Right atrium auricular region (tissue), 2 donors: ENCODE data around the gene SYNM. TPM values are rescaled to one million over a fixed set of nuclear protein-coding genes. Genes with fewer than 3 reads are reported as not detected.

ENCODE experiments used
- DNase-seq: peaks from one replicate; pipeline ENCODE4 v3.0.0-alpha.2; 2019; ENCODE audit warnings: low spot score
- H3K27ac ChIP-seq, 2 donors: fragments of 200-600 bp; sonication (generic); 1 replicate in 1 of 2; 2 replicates in 1 of 2; pipeline ENCODE4 v1.5.1; 2016 to 2019
- H3K27me3 ChIP-seq, 2 donors: fragments of 200-600 bp; sonication (generic); one replicate each; pipeline versions ENCODE4 v1.5.1 to v1.6.0; 2017 to 2019
- H3K36me3 ChIP-seq: fragments of 200-600 bp; sonication (generic); one replicate; pipeline ENCODE4 v1.5.1; 2016
- H3K4me1 ChIP-seq, 2 donors: fragments of 200-600 bp; sonication (generic); one replicate each; pipeline versions ENCODE4 v1.5.1 to v1.6.0; 2017 to 2019
- H3K4me3 ChIP-seq, 2 donors: fragments of 200-600 bp; sonication (generic); 1 replicate in 1 of 2; 2 replicates in 1 of 2; pipeline ENCODE4 v1.5.1; 2017 to 2019; ENCODE audit warnings: mild to moderate bottlenecking in 1 of 2, moderate library complexity in 1 of 2
- H3K9me3 ChIP-seq, 2 donors: fragments of 200-600 bp; sonication (generic); one replicate each; pipeline ENCODE4 v1.5.1; 2019
- CTCF ChIP-seq, 2 donors: fragments of 200-600 bp; sonication (generic); IDR thresholded peaks; one replicate each; pipeline ENCODE4 v1.5.1; 2019; ENCODE audit warnings: antibody characterized with exemption in 2 of 2
- total RNA-seq, 2 donors: library from RNA; depleted of rRNA; stranded (reverse); fragments of >200 nt; gene quantifications; one replicate each; pipeline ENCODE4 v1.1.0, GENCODE V29; 2016

SYNM gene
- total RNA-seq, 2 donors from 2014 or later = 211 to 258 TPM

GRCh38 chr15:99126930-99127329 lies 22.1 kb downstream of the SYNM start:
- H3K4me3 ChIP-seq = no peak overlapping the region
- H3K27me3 ChIP-seq = no peaks in the 10 kb centered on the region
- no peaks in the 10 kb centered on the region for H3K9me3 ChIP-seq
- peaks cover 64% of the 10 kb centered on the region for H3K36me3 ChIP-seq
- H3K4me1 ChIP-seq = peaks cover 0 to 45% of the 10 kb centered on the region in 2 donors
- peak overlapping the region; percentile 87 to 93 for H3K27ac ChIP-seq
- no peak for DNase-seq
- TF ChIP-seq CTCF (IDR thresholded peaks at IDR 0.05) = no peak

DNA sequence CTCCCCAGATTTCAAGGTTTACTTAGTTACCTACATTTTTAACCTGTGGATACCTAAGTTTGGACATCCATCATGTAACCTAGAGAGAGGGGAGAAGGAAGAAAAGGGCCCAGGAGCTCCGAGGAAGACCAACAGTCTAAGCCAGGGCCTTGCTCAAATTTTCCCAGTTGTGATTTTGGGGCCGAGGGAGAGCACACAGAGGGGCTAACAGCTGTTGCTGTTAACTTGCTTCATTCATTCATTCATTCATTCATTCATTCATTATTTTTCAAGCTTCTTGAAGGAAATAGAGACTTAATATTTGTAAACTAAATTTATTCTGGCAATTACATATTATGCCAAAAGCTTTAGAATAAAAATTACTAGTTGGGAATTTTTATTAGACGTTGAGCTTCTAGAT lies 22.9 kb downstream of the SYNM start:
- Histone ChIP-seq H3K4me3 (no peak overlapping the region), H3K27ac (no peak overlapping the region), H3K36me3 (peaks cover 72% of the 10 kb centered on the region), H3K9me3 (no peaks in the 10 kb centered on the region), H3K27me3 (no peaks in the 10 kb centered on the region), H3K4me1 (peaks cover 0 to 39% of the 10 kb centered on the region in 2 donors)
- no peak for TF ChIP-seq CTCF (IDR thresholded peaks at IDR 0.05)
- no peak for DNase-seq

- H3K27ac ChIP-seq = no peak overlapping the region
- H3K36me3 ChIP-seq = peaks cover 79% of the 10 kb centered on the region
Observed at GRCh38 chr15:99128411-99128810, 23.5 kb downstream of the SYNM start.

GRCh38 chr15:99129644-99130043 lies 24.8 kb downstream of the SYNM start:
- no peak for TF ChIP-seq CTCF (IDR thresholded peaks at IDR 0.05)
- DNase-seq = no peak
- Histone ChIP-seq H3K27ac (no peak overlapping the region), H3K4me1 (peaks cover 0 to 36% of the 10 kb centered on the region in 2 donors), H3K9me3 (no peaks in the 10 kb centered on the region), H3K27me3 (no peaks in the 10 kb centered on the region), H3K36me3 (peaks cover 91% of the 10 kb centered on the region), H3K4me3 (no peak overlapping the region)

More at GRCh38 chr15:99128411-99128810, 23.5 kb downstream of the SYNM start:
- TF ChIP-seq CTCF (IDR thresholded peaks at IDR 0.05) = no peak
- Histone ChIP-seq H3K4me3 (no peak overlapping the region), H3K4me1 (peaks cover 0 to 37% of the 10 kb centered on the region in 2 donors), H3K27me3 (no peaks in the 10 kb centered on the region), H3K9me3 (no peaks in the 10 kb centered on the region)
- no peak for DNase-seq

GRCh38 chr15:99130314-99130713 lies 25.4 kb downstream of the SYNM start:
- peak overlapping the region in 1 of 2 donors; percentile 4 for H3K27ac ChIP-seq
- H3K4me1 ChIP-seq = peaks cover 0 to 36% of the 10 kb centered on the region in 2 donors

More at GRCh38 chr15:99130314-99130713, 25.4 kb downstream of the SYNM start:
- TF ChIP-seq CTCF (IDR thresholded peaks at IDR 0.05) = no peak
- Histone ChIP-seq H3K4me3 (no peak overlapping the region), H3K27me3 (no peaks in the 10 kb centered on the region), H3K36me3 (peaks cover 98% of the 10 kb centered on the region), H3K9me3 (no peaks in the 10 kb centered on the region)
- no peak for DNase-seq
